VCaP (cell line): ENCODE results near the gene APBB1IP.

Experiments used
- H3K27ac ChIP-seq: fragments of 450-650 bp; 2 replicates; pipeline ENCODE4 v1.5.1; 2017
- TF ChIP-seq, protein P1 (sequence below): fragments of 450-650 bp; conservative IDR thresholded peaks from 2 replicates; pipeline ENCODE4 v1.5.1; 2017; ENCODE audit warnings: mild to moderate bottlenecking, moderate library complexity

APBB1IP gene

DNA sequence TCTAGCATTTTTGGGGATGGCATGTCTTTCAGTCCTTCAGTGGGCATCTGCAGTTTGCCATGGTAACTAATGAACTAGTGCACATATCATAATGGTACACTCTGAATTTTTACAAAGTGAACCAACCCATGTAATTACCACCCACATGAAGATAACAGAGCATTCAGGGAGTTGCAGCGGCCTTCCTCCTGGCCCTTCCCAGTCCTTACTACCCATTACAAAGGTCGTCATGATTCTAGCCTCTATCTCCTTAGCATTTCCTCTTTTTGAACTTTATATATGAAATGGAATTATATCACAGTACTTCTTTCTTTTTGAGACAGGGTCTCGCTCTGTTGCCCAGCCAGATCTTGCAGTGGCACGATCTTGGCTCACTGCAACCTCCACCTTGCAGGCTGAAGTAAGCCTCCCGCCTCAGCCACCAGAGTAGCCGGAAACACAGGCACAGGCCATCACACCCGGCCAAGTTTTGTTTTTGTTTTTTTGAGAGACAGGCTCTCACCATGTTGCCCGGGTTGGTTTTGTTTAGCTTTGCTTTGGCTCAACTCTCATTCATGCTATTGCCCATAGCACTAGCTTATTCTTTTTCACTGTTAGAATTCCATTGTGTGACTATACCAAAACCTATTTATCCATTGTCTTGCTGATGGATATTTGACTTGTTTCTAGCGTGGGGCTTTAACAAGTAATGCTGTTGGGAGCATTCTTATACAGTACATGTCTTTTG is 79.2 kb downstream of the APBB1IP start:
- H3K27ac ChIP-seq: no peak overlapping the region
- TF ChIP-seq, protein P1, sequence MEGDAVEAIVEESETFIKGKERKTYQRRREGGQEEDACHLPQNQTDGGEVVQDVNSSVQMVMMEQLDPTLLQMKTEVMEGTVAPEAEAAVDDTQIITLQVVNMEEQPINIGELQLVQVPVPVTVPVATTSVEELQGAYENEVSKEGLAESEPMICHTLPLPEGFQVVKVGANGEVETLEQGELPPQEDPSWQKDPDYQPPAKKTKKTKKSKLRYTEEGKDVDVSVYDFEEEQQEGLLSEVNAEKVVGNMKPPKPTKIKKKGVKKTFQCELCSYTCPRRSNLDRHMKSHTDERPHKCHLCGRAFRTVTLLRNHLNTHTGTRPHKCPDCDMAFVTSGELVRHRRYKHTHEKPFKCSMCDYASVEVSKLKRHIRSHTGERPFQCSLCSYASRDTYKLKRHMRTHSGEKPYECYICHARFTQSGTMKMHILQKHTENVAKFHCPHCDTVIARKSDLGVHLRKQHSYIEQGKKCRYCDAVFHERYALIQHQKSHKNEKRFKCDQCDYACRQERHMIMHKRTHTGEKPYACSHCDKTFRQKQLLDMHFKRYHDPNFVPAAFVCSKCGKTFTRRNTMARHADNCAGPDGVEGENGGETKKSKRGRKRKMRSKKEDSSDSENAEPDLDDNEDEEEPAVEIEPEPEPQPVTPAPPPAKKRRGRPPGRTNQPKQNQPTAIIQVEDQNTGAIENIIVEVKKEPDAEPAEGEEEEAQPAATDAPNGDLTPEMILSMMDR: no peak

DNA sequence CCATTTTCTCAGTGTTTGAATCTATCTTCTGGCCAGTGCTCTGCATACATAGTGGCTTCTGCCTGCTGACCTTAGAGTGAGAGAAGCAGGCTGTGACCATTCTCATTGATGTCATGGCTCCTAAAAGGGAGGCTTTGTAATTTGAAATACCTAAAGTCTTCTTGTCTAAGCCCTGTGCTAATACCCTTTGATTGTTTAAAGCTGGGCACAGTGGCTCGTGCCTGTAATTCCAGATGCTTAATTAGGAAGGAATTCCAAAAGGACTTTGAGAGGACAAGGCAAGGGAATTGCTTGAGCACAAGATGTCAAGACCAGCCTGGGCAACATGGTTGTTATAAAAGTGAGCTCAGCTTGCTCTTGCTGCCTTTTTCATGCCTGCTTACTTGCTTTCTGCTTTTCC is 81.7 kb downstream of the APBB1IP start:
- no peak overlapping the region for H3K27ac ChIP-seq
- TF ChIP-seq, protein P1: no peak

DNA sequence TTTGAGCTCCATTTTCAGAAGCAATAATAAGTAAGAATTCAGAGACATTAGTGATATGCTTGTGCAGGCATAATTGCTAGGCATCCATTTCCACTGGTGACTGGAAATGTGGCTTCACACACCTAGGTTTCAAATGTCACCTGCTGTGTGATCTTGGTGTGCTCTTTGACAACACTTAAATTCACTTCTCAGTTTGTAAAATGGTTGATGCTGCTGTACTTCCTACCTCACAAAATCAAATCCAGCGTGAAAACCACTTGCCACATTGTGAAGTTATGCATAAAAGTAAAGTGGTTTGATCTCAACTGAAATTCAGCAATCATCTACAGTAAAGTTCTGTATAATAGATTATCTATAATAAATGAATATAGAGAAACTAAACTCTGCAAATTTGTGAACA is 82.4 kb downstream of the APBB1IP start:
- no peak overlapping the region for H3K27ac ChIP-seq
- TF ChIP-seq, protein P1: no peak

DNA sequence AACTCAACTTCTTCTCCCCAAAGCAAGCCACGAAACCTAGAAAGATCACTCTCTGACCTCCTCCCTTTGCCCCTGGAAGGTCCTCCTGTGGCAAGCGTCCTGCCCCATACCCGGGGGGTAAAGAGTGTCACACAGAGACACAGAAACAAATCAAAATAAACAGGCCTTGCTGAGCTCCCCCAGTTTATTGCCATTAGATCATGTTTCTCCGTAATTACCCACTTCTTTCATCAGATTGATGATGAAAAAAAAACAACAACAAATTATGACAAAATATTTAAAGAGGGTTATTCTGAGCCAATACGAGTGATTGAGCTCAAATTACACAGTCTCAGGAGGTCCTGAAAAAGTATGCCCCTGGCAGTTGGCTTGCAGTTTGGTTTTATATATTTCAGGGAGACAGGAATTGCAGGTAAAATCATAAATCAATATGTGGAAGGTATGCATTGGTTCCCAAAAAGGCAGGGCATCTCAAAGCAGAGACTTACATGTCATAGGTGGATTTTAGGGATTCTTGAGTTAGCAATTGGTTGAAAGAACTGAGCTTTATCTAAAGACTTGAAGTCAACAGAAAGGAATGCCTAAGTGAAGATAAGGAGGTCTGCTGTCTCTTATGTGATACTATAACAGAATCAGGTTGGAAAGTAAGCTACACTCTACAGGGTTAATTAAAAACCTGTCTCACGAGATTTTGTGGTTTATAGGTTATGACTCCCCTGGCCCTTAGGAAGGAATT is 86.2 kb downstream of the APBB1IP start:
- TF ChIP-seq, protein P1: no peak
- H3K27ac ChIP-seq: no peak overlapping the region

DNA sequence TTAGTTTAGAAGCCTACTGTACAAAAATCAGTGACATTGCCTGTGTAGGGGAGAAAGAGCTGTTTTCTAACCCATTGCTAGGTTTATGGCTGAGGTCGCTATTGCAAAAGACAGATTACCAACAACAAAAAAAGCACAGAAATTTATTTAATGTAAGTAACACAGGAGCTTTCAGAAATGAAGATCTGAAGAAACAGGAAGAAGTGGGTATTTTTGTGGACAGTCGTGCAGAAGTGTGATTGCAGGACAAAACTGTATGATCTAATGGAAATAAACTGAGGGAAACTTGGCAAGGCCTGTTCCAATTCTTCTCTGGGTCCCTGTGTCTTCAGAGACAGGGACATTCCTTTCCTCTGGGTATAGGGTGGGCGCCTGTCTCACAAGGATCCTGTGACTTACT is 87.4 kb downstream of the APBB1IP start:
- TF ChIP-seq, protein P1: no peak
- H3K27ac ChIP-seq: no peak overlapping the region

DNA sequence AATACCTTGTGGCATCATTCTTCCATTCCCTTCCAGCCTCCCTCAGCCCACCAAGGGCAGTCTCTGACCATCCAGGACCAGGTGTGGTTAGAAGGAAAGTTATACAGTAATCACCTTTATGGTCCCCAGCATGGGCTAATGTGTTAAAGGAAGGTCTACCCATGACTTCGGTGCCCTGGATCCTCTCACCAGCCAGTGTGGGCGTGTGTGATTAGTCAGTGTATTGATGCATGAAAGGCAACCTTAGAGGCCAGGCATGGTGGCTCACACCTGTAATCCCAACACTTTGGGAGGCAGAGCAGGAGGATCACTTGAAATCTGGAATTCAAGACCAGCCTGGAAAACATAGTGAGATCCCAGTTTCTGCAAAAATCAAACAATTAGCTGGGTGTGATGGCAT is 88.9 kb downstream of the APBB1IP start:
- TF ChIP-seq, protein P1: no peak
- H3K27ac ChIP-seq: no peak overlapping the region

DNA sequence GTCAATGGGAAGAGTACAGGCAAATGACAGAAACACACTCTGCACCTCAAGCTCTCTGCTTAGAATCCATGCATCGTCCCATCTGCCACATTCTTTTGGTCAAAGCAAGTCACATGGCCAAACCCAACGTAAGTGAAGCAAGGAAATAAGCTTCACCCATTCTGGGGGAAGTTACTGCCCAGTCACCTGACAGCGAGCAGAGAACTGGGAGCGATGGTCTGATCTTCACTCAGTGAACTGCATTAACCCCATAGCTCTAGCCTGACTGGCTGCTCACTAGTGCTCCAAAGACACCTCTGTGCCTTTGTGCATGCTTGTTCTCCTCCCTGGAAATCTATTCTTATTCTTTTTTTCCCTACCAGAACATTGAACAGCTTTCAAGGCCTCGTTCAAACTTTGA is 89.9 kb downstream of the APBB1IP start:
- TF ChIP-seq, protein P1: no peak
- H3K27ac ChIP-seq: no peak overlapping the region
